COR-L47 (cell line): ENCODE results near the gene ANKS3.

Experiments
- DNase-seq: peaks from one replicate; lab custom pipeline; 2025; lab: John Stamatoyannopoulos, UW

The ANKS3 gene

GRCh38 chr16:4684763-4685162, 49.3 kb downstream of the ANKS3 start:
- DNase-seq = no peak

GRCh38 chr16:4684058-4684715, 49.9 kb downstream of the ANKS3 start:
- DNase-seq = no peak

GRCh38 chr16:4683255-4684057, 50.6 kb downstream of the ANKS3 start:
- DNase-seq = no peak

- no peak for DNase-seq
These were observed 51.3 kb downstream of the ANKS3 start for GRCh38 chr16:4682616-4683254.

- DNase-seq = no peak
These were observed 51.9 kb downstream of the ANKS3 start for GRCh38 chr16:4682084-4682591.

- DNase-seq = no peak
These were observed 52.5 kb downstream of the ANKS3 start for GRCh38 chr16:4681471-4682083.

GRCh38 chr16:4680673-4681470, 53.2 kb downstream of the ANKS3 start:
- no peak for DNase-seq

GRCh38 chr16:4679850-4680636, 54.0 kb downstream of the ANKS3 start:
- DNase-seq = no peak

GRCh38 chr16:4679156-4679849, 54.8 kb downstream of the ANKS3 start:
- no peak for DNase-seq

- no peak for DNase-seq
These were observed 55.5 kb downstream of the ANKS3 start for GRCh38 chr16:4678596-4678995.

GRCh38 chr16:4677994-4678393, 56.1 kb downstream of the ANKS3 start:
- DNase-seq = no peak

GRCh38 chr16:4677390-4677789, 56.7 kb downstream of the ANKS3 start:
- no peak for DNase-seq

- DNase-seq = no peak
These were observed 57.2 kb downstream of the ANKS3 start for GRCh38 chr16:4676831-4677230.

GRCh38 chr16:4675864-4676786, 57.9 kb downstream of the ANKS3 start:
- no peak for DNase-seq

- no peak for DNase-seq
These were observed 59.0 kb downstream of the ANKS3 start for GRCh38 chr16:4674926-4675530.

GRCh38 chr16:4673387-4674046, 60.6 kb downstream of the ANKS3 start:
- DNase-seq = no peak

GRCh38 chr16:4668313-4668960, 65.6 kb downstream of the ANKS3 start:
- DNase-seq = no peak
